ENCODE measurements around the gene SH3RF3. TPM values are rescaled to one million over a fixed set of nuclear protein-coding genes. Genes with fewer than 3 reads are reported as not detected.

The SH3RF3 gene
- total RNA-seq, 1 donor from 2014 or later, result 1.3 TPM

DNA sequence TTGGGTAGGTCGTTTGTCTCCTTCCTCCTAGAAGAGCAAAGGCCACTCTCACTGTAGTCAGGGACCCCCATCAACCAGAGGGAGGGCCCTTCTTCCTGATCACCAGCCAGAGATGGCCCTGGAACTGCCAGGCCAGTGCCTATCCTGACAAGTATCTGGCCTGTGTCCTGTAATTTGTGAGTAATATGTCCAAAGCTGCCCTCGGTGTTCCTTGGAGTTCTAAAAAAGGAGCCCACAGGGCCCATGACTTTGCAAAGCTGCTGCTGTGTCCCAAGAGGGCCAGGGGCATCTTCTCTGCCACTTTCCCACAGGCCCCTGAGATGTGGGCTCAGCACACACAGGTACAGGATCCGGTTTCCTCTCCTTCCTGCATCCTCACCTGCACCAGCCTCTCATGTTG, 272.4 kb downstream of the SH3RF3 start:
- TF ChIP-seq, protein P1, sequence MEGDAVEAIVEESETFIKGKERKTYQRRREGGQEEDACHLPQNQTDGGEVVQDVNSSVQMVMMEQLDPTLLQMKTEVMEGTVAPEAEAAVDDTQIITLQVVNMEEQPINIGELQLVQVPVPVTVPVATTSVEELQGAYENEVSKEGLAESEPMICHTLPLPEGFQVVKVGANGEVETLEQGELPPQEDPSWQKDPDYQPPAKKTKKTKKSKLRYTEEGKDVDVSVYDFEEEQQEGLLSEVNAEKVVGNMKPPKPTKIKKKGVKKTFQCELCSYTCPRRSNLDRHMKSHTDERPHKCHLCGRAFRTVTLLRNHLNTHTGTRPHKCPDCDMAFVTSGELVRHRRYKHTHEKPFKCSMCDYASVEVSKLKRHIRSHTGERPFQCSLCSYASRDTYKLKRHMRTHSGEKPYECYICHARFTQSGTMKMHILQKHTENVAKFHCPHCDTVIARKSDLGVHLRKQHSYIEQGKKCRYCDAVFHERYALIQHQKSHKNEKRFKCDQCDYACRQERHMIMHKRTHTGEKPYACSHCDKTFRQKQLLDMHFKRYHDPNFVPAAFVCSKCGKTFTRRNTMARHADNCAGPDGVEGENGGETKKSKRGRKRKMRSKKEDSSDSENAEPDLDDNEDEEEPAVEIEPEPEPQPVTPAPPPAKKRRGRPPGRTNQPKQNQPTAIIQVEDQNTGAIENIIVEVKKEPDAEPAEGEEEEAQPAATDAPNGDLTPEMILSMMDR (IDR thresholded peaks at IDR 0.05; ENCODE audit: unreplicated experiment), result no peak
- H3K36me3 Mint-ChIP-seq (ENCODE audit: insufficient read depth), result no peaks in the 10 kb centered on the region
- no peak overlapping the region for H3K4me3 Mint-ChIP-seq (ENCODE audit: low read depth)
- no peaks in the 10 kb centered on the region for H3K9me3 Mint-ChIP-seq (ENCODE audit: low read depth)
- no peak for DNase-seq (ENCODE audit: low spot score, unreplicated experiment)
- H3K4me1 Mint-ChIP-seq (ENCODE audit: low read depth), result no peaks in the 10 kb centered on the region
- H3K27ac Mint-ChIP-seq, result no peak overlapping the region
- peaks cover 28% of the 10 kb centered on the region for H3K27me3 Mint-ChIP-seq

DNA sequence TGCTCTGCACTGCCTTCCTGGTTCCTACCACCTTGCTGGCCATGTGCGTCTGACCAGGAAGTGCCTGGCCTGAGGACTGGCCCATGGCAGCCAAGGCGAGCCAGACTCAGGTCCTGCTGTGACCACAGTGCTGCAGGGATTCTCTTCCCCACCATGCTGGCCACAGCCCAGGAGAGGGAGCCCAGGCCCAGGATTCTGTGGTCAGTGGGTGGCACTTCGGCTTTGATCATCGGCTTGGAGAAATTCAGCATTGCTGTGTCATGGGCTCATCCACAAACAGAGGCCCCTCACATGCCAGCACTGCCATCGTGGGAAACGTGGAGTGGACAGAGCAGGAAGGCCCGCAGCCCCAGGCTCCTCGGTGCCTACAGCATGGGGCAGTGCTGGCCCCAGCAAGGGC, 273.2 kb downstream of the SH3RF3 start:
- Mint-ChIP-seq H3K36me3 (ENCODE audit: insufficient read depth) (no peaks in the 10 kb centered on the region), H3K4me1 (ENCODE audit: low read depth) (no peaks in the 10 kb centered on the region), H3K9me3 (ENCODE audit: low read depth) (no peaks in the 10 kb centered on the region), H3K27me3 (peaks cover 22% of the 10 kb centered on the region), H3K27ac (no peak overlapping the region), H3K4me3 (ENCODE audit: low read depth) (no peak overlapping the region)
- no peak for DNase-seq (ENCODE audit: low spot score, unreplicated experiment)
- TF ChIP-seq, protein P1 (IDR thresholded peaks at IDR 0.05; ENCODE audit: unreplicated experiment), result no peak

DNA sequence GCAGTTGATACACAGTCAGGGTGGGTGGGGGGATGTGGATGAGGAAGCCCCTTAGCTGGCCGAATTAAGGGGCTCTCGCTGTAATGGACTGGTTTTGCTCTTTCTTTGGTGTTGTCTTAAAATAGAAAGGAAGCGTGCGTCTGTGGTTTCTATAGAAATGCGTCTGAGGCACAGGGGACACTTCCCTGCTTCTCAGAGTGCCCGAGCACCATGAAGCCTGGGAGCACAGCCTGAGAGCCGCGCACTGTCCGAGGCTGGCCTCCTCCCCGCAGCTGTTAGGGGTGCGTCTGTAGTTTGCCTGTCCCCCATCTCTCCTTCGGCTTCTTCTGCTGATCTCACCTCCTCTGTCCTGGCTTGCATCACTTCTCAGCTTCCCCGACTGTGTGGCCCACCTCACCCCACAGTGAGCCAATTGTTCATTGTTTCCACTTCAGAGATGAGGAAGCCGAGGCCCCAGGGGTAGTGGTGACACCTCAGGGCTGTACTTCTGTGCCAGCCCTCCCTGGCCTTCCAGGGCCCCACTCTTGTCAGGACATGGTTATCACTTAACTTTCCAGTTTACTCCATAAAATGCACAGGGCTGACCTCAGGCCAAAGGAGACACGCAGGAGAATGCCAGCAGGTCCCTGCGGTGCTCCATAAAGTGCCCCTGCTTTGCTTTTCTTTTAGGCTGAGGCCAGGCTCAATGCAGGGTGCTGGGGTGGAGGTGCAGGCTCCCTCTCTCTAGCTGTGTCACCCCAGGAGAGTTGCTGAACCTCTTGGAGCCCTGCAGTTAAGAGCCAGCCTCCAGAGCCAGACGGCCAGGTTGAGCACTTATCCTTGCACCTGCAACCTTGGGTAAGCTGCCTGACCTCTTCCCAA, 274.2 kb downstream of the SH3RF3 start:
- H3K27ac Mint-ChIP-seq, result no peak overlapping the region
- peaks cover 17% of the 10 kb centered on the region for H3K27me3 Mint-ChIP-seq
- TF ChIP-seq, protein P1 (IDR thresholded peaks at IDR 0.05; ENCODE audit: unreplicated experiment), result no peak
- no peaks in the 10 kb centered on the region for H3K4me1 Mint-ChIP-seq (ENCODE audit: low read depth)
- no peak overlapping the region for H3K4me3 Mint-ChIP-seq (ENCODE audit: low read depth)
- no peaks in the 10 kb centered on the region for H3K36me3 Mint-ChIP-seq (ENCODE audit: insufficient read depth)
- H3K9me3 Mint-ChIP-seq (ENCODE audit: low read depth), result no peaks in the 10 kb centered on the region
- DNase-seq (ENCODE audit: low spot score, unreplicated experiment), result no peak

DNA sequence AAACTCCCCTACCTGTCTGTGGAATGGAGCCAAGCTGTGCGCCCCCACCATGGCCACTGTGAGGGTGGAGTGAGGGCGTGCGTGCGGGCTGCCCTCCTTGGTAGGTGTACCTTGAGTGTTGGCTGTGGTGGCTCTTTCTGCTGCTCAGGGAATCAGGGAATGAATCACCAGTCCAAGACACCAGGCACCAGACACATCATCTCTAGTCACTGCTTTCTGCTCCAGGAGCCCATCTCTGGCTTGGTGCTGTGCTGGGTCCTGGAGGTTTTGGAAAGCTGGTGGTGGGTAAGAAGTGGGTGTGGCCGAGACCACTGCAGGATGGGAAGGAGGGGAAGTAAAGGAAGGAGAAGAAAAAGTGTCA, 274.8 kb downstream of the SH3RF3 start:
- H3K27me3 Mint-ChIP-seq, result peaks cover 21% of the 10 kb centered on the region
- H3K4me3 Mint-ChIP-seq (ENCODE audit: low read depth), result no peak overlapping the region
- TF ChIP-seq, protein P1 (IDR thresholded peaks at IDR 0.05; ENCODE audit: unreplicated experiment), result no peak
- no peak overlapping the region for H3K27ac Mint-ChIP-seq
- no peak for DNase-seq (ENCODE audit: low spot score, unreplicated experiment)
- no peaks in the 10 kb centered on the region for H3K9me3 Mint-ChIP-seq (ENCODE audit: low read depth)
- H3K36me3 Mint-ChIP-seq (ENCODE audit: insufficient read depth), result no peaks in the 10 kb centered on the region
- no peaks in the 10 kb centered on the region for H3K4me1 Mint-ChIP-seq (ENCODE audit: low read depth)

DNA sequence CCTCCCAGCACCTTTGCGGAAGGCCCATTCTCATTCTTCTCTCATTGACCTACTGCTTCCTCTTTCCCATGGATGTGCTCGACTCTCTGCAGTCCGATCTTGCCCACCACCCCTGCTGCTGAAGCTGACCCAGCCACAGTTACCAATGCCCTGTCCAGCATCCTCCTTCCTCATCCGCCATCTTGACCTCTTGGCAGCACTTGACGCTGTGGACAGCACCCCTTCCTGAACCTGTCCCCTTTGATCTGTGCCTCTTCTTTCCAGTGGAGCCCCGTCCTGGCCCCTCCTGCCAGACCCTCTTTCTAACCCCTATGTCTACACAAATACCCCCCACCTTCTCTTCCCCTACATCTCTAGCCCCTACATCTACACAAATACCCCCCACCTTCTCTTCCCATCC, 275.7 kb downstream of the SH3RF3 start:
- H3K4me3 Mint-ChIP-seq (ENCODE audit: low read depth), result no peak overlapping the region
- no peak overlapping the region for H3K27ac Mint-ChIP-seq
- DNase-seq (ENCODE audit: low spot score, unreplicated experiment), result no peak
- H3K27me3 Mint-ChIP-seq, result peaks cover 16% of the 10 kb centered on the region
- no peaks in the 10 kb centered on the region for H3K36me3 Mint-ChIP-seq (ENCODE audit: insufficient read depth)
- peaks cover under 1% of the 10 kb centered on the region for H3K4me1 Mint-ChIP-seq (ENCODE audit: low read depth)
- TF ChIP-seq, protein P1 (IDR thresholded peaks at IDR 0.05; ENCODE audit: unreplicated experiment), result no peak
- no peaks in the 10 kb centered on the region for H3K9me3 Mint-ChIP-seq (ENCODE audit: low read depth)
